ENCODE data around the gene PKM. TPM values are rescaled to one million over a fixed set of nuclear protein-coding genes. Genes with fewer than 3 reads are reported as not detected.

The PKM gene
- total and polyA plus RNA-seq, 9 of the 15 experiments (the other 6 are each of a cell fraction or from before 2014, with no cell fraction given): 140 to 825 (median 383) TPM

GRCh38 chr15:72231833-72232478, 966 bp upstream of the PKM start (continued):
- TF ChIP-seq POU5F1 (IDR thresholded peaks at IDR 0.05; ENCODE audit: borderline replicate concordance, low read depth, low read length, partially characterized antibody) (no peak), ZZZ3 (IDR thresholded peaks at IDR 0.05) (no peak), ZNF780A (CRISPR knock-in tag; IDR thresholded peaks at IDR 0.05) (no peak), POLR2G (IDR thresholded peaks at IDR 0.05; ENCODE audit: low read depth, low read length) (no peak), ZNF778 (CRISPR knock-in tag; IDR thresholded peaks at IDR 0.05) (no peak), GABPB1 (CRISPR knock-in tag; IDR thresholded peaks at IDR 0.05) (no peak; the same call in 1 of the 2 replicates), ZNF347 (CRISPR knock-in tag; IDR thresholded peaks at IDR 0.05; ENCODE audit: low read depth) (no peak), ERF (CRISPR knock-in tag; IDR thresholded peaks at IDR 0.05) (no peak), ZBED1 (IDR thresholded peaks at IDR 0.05) (no peak), TAF15 (IDR thresholded peaks at IDR 0.05; ENCODE audit: low read depth, low read length) (no peak), ZNF449 (CRISPR knock-in tag; IDR thresholded peaks at IDR 0.05) (no peak), PPARD (CRISPR knock-in tag; IDR thresholded peaks at IDR 0.05) (no peak), ZNF398 (CRISPR knock-in tag; IDR thresholded peaks at IDR 0.05) (no peak), U2AF1 (optimal IDR thresholded peaks at IDR 0.05; ENCODE audit: low read depth, low read length) (no peak)
- TF ChIP-seq, protein P1, sequence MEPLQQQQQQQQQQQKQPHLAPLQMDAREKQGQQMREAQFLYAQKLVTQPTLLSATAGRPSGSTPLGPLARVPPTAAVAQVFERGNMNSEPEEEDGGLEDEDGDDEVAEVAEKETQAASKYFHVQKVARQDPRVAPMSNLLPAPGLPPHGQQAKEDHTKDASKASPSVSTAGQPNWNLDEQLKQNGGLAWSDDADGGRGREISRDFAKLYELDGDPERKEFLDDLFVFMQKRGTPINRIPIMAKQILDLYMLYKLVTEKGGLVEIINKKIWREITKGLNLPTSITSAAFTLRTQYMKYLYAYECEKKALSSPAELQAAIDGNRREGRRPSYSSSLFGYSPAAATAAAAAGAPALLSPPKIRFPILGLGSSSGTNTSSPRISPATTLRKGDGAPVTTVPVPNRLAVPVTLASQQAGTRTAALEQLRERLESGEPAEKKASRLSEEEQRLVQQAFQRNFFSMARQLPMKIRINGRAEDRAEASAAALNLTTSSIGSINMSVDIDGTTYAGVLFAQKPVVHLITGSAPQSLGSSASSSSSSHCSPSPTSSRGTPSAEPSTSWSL (CRISPR knock-in tag; IDR thresholded peaks at IDR 0.05; ENCODE audit: borderline replicate concordance): no peak
- TF ChIP-seq, protein P2, sequence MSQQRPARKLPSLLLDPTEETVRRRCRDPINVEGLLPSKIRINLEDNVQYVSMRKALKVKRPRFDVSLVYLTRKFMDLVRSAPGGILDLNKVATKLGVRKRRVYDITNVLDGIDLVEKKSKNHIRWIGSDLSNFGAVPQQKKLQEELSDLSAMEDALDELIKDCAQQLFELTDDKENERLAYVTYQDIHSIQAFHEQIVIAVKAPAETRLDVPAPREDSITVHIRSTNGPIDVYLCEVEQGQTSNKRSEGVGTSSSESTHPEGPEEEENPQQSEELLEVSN (IDR thresholded peaks at IDR 0.05; ENCODE audit: borderline replicate concordance in 1 of 2, extremely low read depth in 1 of 2, insufficient read depth in 1 of 2, insufficient read length in 1 of 2, low read depth in 1 of 2, low read length in 1 of 2, poor library complexity in 1 of 2, severe bottlenecking in 1 of 2): no peak
- TF ChIP-seq, protein P3, sequence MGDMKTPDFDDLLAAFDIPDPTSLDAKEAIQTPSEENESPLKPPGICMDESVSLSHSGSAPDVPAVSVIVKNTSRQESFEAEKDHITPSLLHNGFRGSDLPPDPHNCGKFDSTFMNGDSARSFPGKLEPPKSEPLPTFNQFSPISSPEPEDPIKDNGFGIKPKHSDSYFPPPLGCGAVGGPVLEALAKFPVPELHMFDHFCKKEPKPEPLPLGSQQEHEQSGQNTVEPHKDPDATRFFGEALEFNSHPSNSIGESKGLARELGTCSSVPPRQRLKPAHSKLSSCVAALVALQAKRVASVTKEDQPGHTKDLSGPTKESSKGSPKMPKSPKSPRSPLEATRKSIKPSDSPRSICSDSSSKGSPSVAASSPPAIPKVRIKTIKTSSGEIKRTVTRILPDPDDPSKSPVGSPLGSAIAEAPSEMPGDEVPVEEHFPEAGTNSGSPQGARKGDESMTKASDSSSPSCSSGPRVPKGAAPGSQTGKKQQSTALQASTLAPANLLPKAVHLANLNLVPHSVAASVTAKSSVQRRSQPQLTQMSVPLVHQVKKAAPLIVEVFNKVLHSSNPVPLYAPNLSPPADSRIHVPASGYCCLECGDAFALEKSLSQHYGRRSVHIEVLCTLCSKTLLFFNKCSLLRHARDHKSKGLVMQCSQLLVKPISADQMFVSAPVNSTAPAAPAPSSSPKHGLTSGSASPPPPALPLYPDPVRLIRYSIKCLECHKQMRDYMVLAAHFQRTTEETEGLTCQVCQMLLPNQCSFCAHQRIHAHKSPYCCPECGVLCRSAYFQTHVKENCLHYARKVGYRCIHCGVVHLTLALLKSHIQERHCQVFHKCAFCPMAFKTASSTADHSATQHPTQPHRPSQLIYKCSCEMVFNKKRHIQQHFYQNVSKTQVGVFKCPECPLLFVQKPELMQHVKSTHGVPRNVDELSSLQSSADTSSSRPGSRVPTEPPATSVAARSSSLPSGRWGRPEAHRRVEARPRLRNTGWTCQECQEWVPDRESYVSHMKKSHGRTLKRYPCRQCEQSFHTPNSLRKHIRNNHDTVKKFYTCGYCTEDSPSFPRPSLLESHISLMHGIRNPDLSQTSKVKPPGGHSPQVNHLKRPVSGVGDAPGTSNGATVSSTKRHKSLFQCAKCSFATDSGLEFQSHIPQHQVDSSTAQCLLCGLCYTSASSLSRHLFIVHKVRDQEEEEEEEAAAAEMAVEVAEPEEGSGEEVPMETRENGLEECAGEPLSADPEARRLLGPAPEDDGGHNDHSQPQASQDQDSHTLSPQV (IDR thresholded peaks at IDR 0.05): no peak
